HepG2 (cell line): ENCODE results near the gene THRA. TPM values are rescaled to one million over a fixed set of nuclear protein-coding genes. Genes with fewer than 3 reads are reported as not detected.
A peak's percentile ranks its signal among the peaks of the same experiment; 100 is the strongest.

Experiments
- CAMTA2 ChIP-seq: sonication (generic); formaldehyde crosslinking; IDR thresholded peaks from 2 replicates; pipeline ENCODE4 v1.4.0; 2020; ENCODE audit warnings: mild to moderate bottlenecking, missing genetic modification reagents, borderline replicate concordance
- FOXA1 ChIP-seq, 2 experiments: fragments of 450-650 bp in 1 of 2; sonication (generic) in 1 of 2; formaldehyde crosslinking in 1 of 2; IDR thresholded peaks; 2 replicates each; pipeline versions ENCODE4 v1.4.0 to v1.6.1; 2016 to 2020; ENCODE audit warnings: missing genetic modification reagents in 1 of 2
- FOXK2 ChIP-seq: fragments of 450-650 bp; IDR thresholded peaks from 2 replicates; pipeline ENCODE4 v1.6.1; 2016
- HMG20A ChIP-seq: IDR thresholded peaks from 2 replicates; pipeline ENCODE4 v1.6.1; 2016; ENCODE audit warnings: borderline replicate concordance
- IKZF1 ChIP-seq: fragments of 450-650 bp; IDR thresholded peaks from 2 replicates; pipeline ENCODE4 v1.7.1; 2016
- MIXL1 ChIP-seq: IDR thresholded peaks from 2 replicates; pipeline ENCODE4 v1.6.1; 2016
- NCOA2 ChIP-seq: sonication (generic); formaldehyde crosslinking; IDR thresholded peaks from 2 replicates; pipeline ENCODE4 v1.8.0; 2022; ENCODE audit warnings: inconsistent platforms
- RBFOX2 ChIP-seq: fragments of 200-400 bp; formaldehyde crosslinking; IDR thresholded peaks from 2 replicates; pipeline ENCODE4 v1.6.1; 2017; ENCODE audit warnings: low read depth, mild to moderate bottlenecking, low read length
- SALL1 ChIP-seq: sonication (generic); formaldehyde crosslinking; IDR thresholded peaks from 2 replicates; pipeline ENCODE4 v1.8.0; 2022; ENCODE audit warnings: mild to moderate bottlenecking, missing genetic modification reagents
- SCMH1 ChIP-seq: sonication (generic); formaldehyde crosslinking; IDR thresholded peaks from 2 replicates; pipeline ENCODE4 v1.9.0; 2021; ENCODE audit warnings: missing genetic modification reagents, mild to moderate bottlenecking, borderline replicate concordance
- SMYD3 ChIP-seq: sonication (generic); formaldehyde crosslinking; IDR thresholded peaks from 2 replicates; pipeline ENCODE4 v1.8.1; 2023; ENCODE audit warnings: mild to moderate bottlenecking, missing genetic modification reagents
- TEAD3 ChIP-seq: optimal IDR thresholded peaks from 2 replicates; pipeline ENCODE3; 2016; ENCODE audit warnings: borderline replicate concordance
- ZEB1 ChIP-seq: IDR thresholded peaks from 2 replicates; pipeline ENCODE4 v1.6.1; 2012; ENCODE audit warnings: mild to moderate bottlenecking, low read depth, inconsistent platforms; ENCODE audit not compliant: insufficient replicate concordance
- ZNF101 ChIP-seq: sonication (generic); formaldehyde crosslinking; IDR thresholded peaks from 2 replicates; pipeline ENCODE4 v1.4.0; 2020; ENCODE audit warnings: mild to moderate bottlenecking, low read depth, missing genetic modification reagents, borderline replicate concordance
- ZNF160 ChIP-seq: sonication (generic); formaldehyde crosslinking; IDR thresholded peaks from 2 replicates; pipeline ENCODE4 v1.8.0; 2022; ENCODE audit warnings: mild to moderate bottlenecking, inconsistent platforms, missing genetic modification reagents
- ZNF367 ChIP-seq: sonication (generic); formaldehyde crosslinking; IDR thresholded peaks from 2 replicates; pipeline ENCODE4 v1.4.0; 2020; ENCODE audit warnings: missing genetic modification reagents, borderline replicate concordance
- ZNF749 ChIP-seq: sonication (generic); formaldehyde crosslinking; IDR thresholded peaks from 2 replicates; pipeline ENCODE4 v1.8.0; 2022; ENCODE audit warnings: mild to moderate bottlenecking, missing genetic modification reagents, moderate library complexity, borderline replicate concordance
- ZNF776 ChIP-seq: sonication (generic); formaldehyde crosslinking; IDR thresholded peaks from 2 replicates; pipeline ENCODE4 v1.4.0; 2020; ENCODE audit warnings: mild to moderate bottlenecking, missing genetic modification reagents
- ZNF780A ChIP-seq: sonication (generic); formaldehyde crosslinking; IDR thresholded peaks from 2 replicates; pipeline ENCODE4 v1.8.0; 2022; ENCODE audit warnings: mild to moderate bottlenecking, missing genetic modification reagents, moderate library complexity
- ZNF883 ChIP-seq: sonication (generic); formaldehyde crosslinking; IDR thresholded peaks from 2 replicates; pipeline ENCODE4 v1.5.1; 2020; ENCODE audit warnings: mild to moderate bottlenecking, missing genetic modification reagents; ENCODE audit errors: not compliant biosample characterization
- ZNF891 ChIP-seq: sonication (generic); formaldehyde crosslinking; IDR thresholded peaks from 2 replicates; pipeline ENCODE4 v1.5.0; 2020; ENCODE audit warnings: mild to moderate bottlenecking, missing genetic modification reagents
- polyA plus RNA-seq, 8 experiments: library from polyadenylated mRNA; depleted of rRNA in 3 of 8; stranded (reverse) in 7 of 8; unstranded in 1 of 8; fragments of >200 nt; fragmentation: Illumina TruSeq in 4 of 8; extraction: Trizol in 4 of 8; gene quantifications; 2 replicates each; pipeline versions ENCODE4 v1.2.1 to v1.2.3, GENCODE V29; 2011 to 2016; ENCODE audit warnings: low read depth in 4 of 8, missing spikeins in 1 of 8, mixed read lengths in 1 of 8; ENCODE audit not compliant: insufficient read depth in 1 of 8
- total RNA-seq, 5 experiments: library from RNA; depleted of rRNA; stranded (reverse); fragments of >200 nt; fragmentation: Illumina TruSeq; extraction: Trizol; gene quantifications; 2 replicates each; pipeline ENCODE4 v1.2.3, GENCODE V29; 2016; ENCODE audit warnings: low read depth in 1 of 5
- TF ChIP-seq, protein P1 (sequence below): sonication (generic); formaldehyde crosslinking; IDR thresholded peaks from 2 replicates; pipeline ENCODE4 v1.5.1; 2020; ENCODE audit warnings: missing genetic modification reagents, mild to moderate bottlenecking, borderline replicate concordance
- TF ChIP-seq, protein P2 (sequence below): sonication (generic); formaldehyde crosslinking; conservative IDR thresholded peaks from 2 replicates; pipeline ENCODE4 v1.8.0; 2022; ENCODE audit warnings: missing genetic modification reagents
- TF ChIP-seq, protein P3 (sequence below): IDR thresholded peaks from 2 replicates; pipeline ENCODE4 v1.6.1; 2018; ENCODE audit warnings: missing genetic modification reagents
- TF ChIP-seq, protein P4 (sequence below): sonication (generic); formaldehyde crosslinking; IDR thresholded peaks from 2 replicates; pipeline ENCODE4 v1.4.0; 2020; ENCODE audit warnings: mild to moderate bottlenecking, missing genetic modification reagents

The THRA gene
- total and polyA plus RNA-seq, 2 of the 13 experiments (the other 11 are each of a cell fraction or from before 2014, with no cell fraction given): 8.0 to 9.9 TPM

DNA sequence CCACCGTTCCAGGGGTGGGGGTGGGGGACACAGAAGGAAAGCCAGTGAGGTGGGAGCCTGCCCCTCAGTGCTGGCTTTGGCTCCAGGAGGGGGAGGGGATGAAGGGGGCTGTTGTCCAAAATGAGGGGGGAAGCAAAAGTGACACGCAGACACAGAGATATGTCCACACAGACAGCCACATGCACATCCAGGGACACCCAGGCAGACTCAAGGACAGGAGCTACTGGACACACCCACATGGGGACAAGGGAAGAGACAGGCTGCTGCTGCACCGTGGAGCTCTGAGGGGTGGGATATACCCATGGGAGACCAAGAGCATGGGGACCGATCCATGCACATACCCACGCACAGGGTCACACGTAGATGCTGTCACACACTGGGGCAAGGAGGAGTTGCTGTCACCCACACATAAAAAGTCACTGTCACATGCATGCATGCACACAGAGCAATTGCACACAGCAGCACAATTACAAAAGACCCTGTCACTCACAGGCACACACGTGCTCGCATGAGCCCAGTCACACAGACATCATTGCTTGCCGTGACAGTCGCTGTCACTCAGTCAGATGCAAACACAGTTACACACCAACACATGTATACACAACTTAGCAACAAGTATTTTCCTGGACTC, 1.3 kb downstream of the THRA start (continued):
- TF ChIP-seq, protein P1, sequence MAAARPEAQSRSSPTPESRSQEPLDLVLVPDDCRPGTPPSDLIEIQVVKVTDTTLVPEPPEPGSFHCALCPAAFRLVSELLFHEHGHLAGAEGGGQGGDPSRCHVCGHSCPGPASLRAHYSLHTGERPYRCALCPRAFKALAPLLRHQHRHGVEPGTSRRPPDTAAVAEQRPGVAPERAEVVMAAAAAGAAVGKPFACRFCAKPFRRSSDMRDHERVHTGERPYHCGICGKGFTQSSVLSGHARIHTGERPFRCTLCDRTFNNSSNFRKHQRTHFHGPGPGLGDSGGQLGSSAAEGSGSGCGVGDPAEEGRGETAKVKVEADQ (CRISPR knock-in tag): no peak
- TF ChIP-seq SCMH1 (CRISPR knock-in tag): no peak
- no peak for TF ChIP-seq ZNF367
- TF ChIP-seq HMG20A (CRISPR knock-in tag): no peak
- no peak for TF ChIP-seq ZNF776 (CRISPR knock-in tag)
- TF ChIP-seq, protein P2, sequence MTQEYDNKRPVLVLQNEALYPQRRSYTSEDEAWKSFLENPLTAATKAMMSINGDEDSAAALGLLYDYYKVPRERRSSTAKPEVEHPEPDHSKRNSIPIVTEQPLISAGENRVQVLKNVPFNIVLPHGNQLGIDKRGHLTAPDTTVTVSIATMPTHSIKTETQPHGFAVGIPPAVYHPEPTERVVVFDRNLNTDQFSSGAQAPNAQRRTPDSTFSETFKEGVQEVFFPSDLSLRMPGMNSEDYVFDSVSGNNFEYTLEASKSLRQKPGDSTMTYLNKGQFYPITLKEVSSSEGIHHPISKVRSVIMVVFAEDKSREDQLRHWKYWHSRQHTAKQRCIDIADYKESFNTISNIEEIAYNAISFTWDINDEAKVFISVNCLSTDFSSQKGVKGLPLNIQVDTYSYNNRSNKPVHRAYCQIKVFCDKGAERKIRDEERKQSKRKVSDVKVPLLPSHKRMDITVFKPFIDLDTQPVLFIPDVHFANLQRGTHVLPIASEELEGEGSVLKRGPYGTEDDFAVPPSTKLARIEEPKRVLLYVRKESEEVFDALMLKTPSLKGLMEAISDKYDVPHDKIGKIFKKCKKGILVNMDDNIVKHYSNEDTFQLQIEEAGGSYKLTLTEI (CRISPR knock-in tag): no peak
- no peak for TF ChIP-seq ZNF749 (CRISPR knock-in tag)
- TF ChIP-seq CAMTA2 (CRISPR knock-in tag): no peak
- 0 out of 2 replicates have a peak, but pooled peaks have one; percentile 27 for TF ChIP-seq SALL1 (CRISPR knock-in tag)
- TF ChIP-seq FOXA1 (IDR thresholded peaks at IDR 0.05): no peak
- no peak for TF ChIP-seq FOXA1 (CRISPR knock-in tag; IDR thresholded peaks at IDR 0.05)
- no peak for TF ChIP-seq ZNF891 (CRISPR knock-in tag)
- TF ChIP-seq TEAD3 (CRISPR knock-in tag): peak; percentile 43
- no peak for TF ChIP-seq IKZF1
- no peak for TF ChIP-seq ZNF101 (CRISPR knock-in tag)
- no peak for TF ChIP-seq ZNF160 (CRISPR knock-in tag)
- TF ChIP-seq RBFOX2: no peak
- TF ChIP-seq ZNF883 (CRISPR knock-in tag): peak; percentile 10
- TF ChIP-seq NCOA2 (CRISPR knock-in tag): no peak
- TF ChIP-seq ZNF780A (CRISPR knock-in tag): no peak
- TF ChIP-seq ZEB1: no peak
- TF ChIP-seq, protein P3, sequence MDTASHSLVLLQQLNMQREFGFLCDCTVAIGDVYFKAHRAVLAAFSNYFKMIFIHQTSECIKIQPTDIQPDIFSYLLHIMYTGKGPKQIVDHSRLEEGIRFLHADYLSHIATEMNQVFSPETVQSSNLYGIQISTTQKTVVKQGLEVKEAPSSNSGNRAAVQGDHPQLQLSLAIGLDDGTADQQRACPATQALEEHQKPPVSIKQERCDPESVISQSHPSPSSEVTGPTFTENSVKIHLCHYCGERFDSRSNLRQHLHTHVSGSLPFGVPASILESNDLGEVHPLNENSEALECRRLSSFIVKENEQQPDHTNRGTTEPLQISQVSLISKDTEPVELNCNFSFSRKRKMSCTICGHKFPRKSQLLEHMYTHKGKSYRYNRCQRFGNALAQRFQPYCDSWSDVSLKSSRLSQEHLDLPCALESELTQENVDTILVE (CRISPR knock-in tag): no peak
- TF ChIP-seq, protein P4, sequence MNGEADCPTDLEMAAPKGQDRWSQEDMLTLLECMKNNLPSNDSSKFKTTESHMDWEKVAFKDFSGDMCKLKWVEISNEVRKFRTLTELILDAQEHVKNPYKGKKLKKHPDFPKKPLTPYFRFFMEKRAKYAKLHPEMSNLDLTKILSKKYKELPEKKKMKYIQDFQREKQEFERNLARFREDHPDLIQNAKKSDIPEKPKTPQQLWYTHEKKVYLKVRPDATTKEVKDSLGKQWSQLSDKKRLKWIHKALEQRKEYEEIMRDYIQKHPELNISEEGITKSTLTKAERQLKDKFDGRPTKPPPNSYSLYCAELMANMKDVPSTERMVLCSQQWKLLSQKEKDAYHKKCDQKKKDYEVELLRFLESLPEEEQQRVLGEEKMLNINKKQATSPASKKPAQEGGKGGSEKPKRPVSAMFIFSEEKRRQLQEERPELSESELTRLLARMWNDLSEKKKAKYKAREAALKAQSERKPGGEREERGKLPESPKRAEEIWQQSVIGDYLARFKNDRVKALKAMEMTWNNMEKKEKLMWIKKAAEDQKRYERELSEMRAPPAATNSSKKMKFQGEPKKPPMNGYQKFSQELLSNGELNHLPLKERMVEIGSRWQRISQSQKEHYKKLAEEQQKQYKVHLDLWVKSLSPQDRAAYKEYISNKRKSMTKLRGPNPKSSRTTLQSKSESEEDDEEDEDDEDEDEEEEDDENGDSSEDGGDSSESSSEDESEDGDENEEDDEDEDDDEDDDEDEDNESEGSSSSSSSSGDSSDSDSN (CRISPR knock-in tag): no peak
- TF ChIP-seq FOXK2: no peak
- TF ChIP-seq MIXL1 (CRISPR knock-in tag): no peak
- no peak for TF ChIP-seq SMYD3
